ENCODE results near the gene ODR4. TPM values are rescaled to one million over a fixed set of nuclear protein-coding genes. Genes with fewer than 3 reads are reported as not detected.

The ODR4 gene
- total and polyA plus RNA-seq, 10 donors = 6.2 to 22.1 (median 16.9) TPM

DNA sequence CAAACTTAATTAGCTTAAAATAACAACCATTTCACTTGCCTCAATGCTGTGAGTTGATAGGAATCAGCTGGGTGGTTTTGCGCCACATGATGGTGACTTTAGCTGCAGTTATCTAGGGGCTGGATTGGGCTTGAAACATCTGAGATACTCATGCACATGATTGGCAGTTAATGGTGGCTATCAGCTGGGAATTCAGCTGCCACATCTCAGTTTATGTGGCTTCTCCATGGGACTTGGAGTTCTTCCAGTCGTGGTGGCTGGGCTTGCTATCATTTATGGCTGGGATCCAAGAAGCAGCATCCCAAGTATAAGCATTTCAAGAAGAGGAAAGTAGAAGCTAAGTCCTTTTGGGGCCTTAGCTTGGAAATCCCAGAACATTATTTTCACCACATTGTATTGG, 48.9 kb downstream of the ODR4 start:
- H3K4me3 ChIP-seq = no peak overlapping the region
- peaks cover under 1 to 13% (median 6%) of the 10 kb centered on the region in 6 donors for H3K36me3 ChIP-seq
- no peak overlapping the region for H3K27ac ChIP-seq
- WGBS, 5 donors = 71 to 89% (median 79%) methylated on average over 2 of the region's 2 CpGs
- TF ChIP-seq POLR2AphosphoS5 (IDR thresholded peaks at IDR 0.05) (peak in 1 of 3 donors; percentile 66), POLR2A (IDR thresholded peaks at IDR 0.05) (no peak)
- TF ChIP-seq, protein P1, sequence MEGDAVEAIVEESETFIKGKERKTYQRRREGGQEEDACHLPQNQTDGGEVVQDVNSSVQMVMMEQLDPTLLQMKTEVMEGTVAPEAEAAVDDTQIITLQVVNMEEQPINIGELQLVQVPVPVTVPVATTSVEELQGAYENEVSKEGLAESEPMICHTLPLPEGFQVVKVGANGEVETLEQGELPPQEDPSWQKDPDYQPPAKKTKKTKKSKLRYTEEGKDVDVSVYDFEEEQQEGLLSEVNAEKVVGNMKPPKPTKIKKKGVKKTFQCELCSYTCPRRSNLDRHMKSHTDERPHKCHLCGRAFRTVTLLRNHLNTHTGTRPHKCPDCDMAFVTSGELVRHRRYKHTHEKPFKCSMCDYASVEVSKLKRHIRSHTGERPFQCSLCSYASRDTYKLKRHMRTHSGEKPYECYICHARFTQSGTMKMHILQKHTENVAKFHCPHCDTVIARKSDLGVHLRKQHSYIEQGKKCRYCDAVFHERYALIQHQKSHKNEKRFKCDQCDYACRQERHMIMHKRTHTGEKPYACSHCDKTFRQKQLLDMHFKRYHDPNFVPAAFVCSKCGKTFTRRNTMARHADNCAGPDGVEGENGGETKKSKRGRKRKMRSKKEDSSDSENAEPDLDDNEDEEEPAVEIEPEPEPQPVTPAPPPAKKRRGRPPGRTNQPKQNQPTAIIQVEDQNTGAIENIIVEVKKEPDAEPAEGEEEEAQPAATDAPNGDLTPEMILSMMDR (IDR thresholded peaks at IDR 0.05 in 8 of 11, conservative IDR thresholded peaks at IDR 0.05 in 3 of 11) = no peak
- H3K4me1 ChIP-seq = no peaks in the 10 kb centered on the region
- intact Hi-C loops (cut with DNase I; ENCODE audit: low total_unique reads) = no loop called here
- H3K9me3 ChIP-seq = no peaks in the 10 kb centered on the region
- H3K27me3 ChIP-seq (replicated peaks in 1 of 7) = no peaks in the 10 kb centered on the region
- no peak for DNase-seq

DNA sequence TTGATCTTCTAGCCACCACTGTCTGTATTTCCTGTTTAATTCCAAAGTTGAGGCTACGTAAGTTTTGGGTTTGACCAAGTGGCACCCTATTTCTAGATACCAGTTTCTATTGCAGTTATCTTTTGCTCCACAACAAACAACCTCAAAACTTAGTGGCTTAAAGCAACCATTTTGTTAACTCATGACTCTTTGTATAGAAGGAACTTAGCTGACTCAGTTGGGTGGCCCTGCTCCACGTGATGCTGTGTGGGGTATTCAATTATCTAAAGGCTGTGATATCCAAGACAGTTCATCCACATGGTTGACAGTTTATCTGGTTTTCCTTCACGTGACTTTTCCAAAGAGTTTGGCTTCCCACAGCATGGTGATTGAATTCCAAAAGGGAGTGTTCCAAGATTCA, 50.5 kb downstream of the ODR4 start:
- Histone ChIP-seq H3K4me1 (no peaks in the 10 kb centered on the region), H3K9me3 (no peaks in the 10 kb centered on the region), H3K27me3 (replicated peaks in 1 of 7) (no peaks in the 10 kb centered on the region), H3K36me3 (no peaks in the 10 kb centered on the region), H3K4me3 (no peak overlapping the region), H3K27ac (no peak overlapping the region)
- intact Hi-C loops (cut with DNase I; ENCODE audit: low total_unique reads) = no loop called here
- TF ChIP-seq POLR2AphosphoS5 (IDR thresholded peaks at IDR 0.05) = no peak
- TF ChIP-seq, protein P1 (IDR thresholded peaks at IDR 0.05 in 8 of 11, conservative IDR thresholded peaks at IDR 0.05 in 3 of 11) = no peak
- TF ChIP-seq POLR2A (IDR thresholded peaks at IDR 0.05) = no peak
- no peak for DNase-seq
- 90 to 94% (median 93%) methylated on average over 3 of the region's 3 CpGs for WGBS, 5 donors

- WGBS, 5 donors = 79 to 97% (median 85%) methylated on average over 3 of the region's 3 CpGs
- intact Hi-C loops (cut with DNase I; ENCODE audit: low total_unique reads) = no loop called here
- H3K27ac ChIP-seq = no peak overlapping the region
- no peaks in the 10 kb centered on the region for H3K27me3 ChIP-seq (replicated peaks in 1 of 7)
- H3K36me3 ChIP-seq = no peaks in the 10 kb centered on the region
- no peak for DNase-seq
- no peak for TF ChIP-seq POLR2AphosphoS5 (IDR thresholded peaks at IDR 0.05)
- no peak for TF ChIP-seq POLR2A (IDR thresholded peaks at IDR 0.05)
- TF ChIP-seq, protein P1 (IDR thresholded peaks at IDR 0.05 in 8 of 11, conservative IDR thresholded peaks at IDR 0.05 in 3 of 11) = no peak
- no peaks in the 10 kb centered on the region for H3K9me3 ChIP-seq
- H3K4me1 ChIP-seq = no peaks in the 10 kb centered on the region
- no peak overlapping the region for H3K4me3 ChIP-seq
Measured at GRCh38 chr1:186429017-186429416, 53.4 kb downstream of the ODR4 start.

DNA sequence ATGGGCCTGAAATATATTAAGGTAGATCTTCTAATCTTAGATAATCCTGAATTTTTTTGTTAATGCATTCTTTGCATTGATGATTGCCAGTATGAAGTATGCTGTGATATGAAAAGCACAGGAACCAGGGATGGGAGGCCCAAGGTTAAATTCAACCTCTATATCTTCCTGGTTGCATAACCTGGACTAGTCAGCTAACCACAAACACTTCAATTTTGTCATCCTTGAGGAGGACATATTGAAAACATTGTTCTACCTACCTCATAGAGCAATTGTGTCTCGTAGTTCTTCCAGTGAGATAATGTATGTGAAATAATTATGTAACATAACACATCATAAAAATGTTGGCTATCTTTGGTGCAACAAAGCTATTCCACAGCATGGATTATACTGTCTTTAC, 59.7 kb downstream of the ODR4 start:
- no peak overlapping the region for H3K27ac ChIP-seq
- WGBS, 5 donors = 40 to 80% (median 63%) methylated on average over 1 of the region's 1 CpG
- no peak overlapping the region for H3K4me3 ChIP-seq
- TF ChIP-seq, protein P1 (IDR thresholded peaks at IDR 0.05 in 8 of 11, conservative IDR thresholded peaks at IDR 0.05 in 3 of 11) = no peak
- TF ChIP-seq POLR2AphosphoS5 (IDR thresholded peaks at IDR 0.05) (no peak), POLR2A (IDR thresholded peaks at IDR 0.05) (no peak)
- intact Hi-C loops (cut with DNase I; ENCODE audit: low total_unique reads) = no loop called here
- no peaks in the 10 kb centered on the region for H3K4me1 ChIP-seq
- no peaks in the 10 kb centered on the region for H3K27me3 ChIP-seq (replicated peaks in 1 of 7)
- no peak for DNase-seq
- H3K36me3 ChIP-seq = peaks cover 0 to 11% (median 0%) of the 10 kb centered on the region in 6 donors
- no peaks in the 10 kb centered on the region for H3K9me3 ChIP-seq
